KMS-11 (cell line): ENCODE data around the gene MPPED1.

ENCODE experiments used
- H2AFZ ChIP-seq: fragments of 200-600 bp; sonication (generic); 2 replicates; pipeline ENCODE4 v1.6.1; 2016; ENCODE audit warnings: antibody characterized with exemption, mixed run types, low read depth
- H3K27ac ChIP-seq: fragments of 200-600 bp; sonication (generic); 2 replicates; pipeline ENCODE4 v1.6.1; 2016; ENCODE audit warnings: mild to moderate bottlenecking, mixed run types
- H3K27me3 ChIP-seq: fragments of 200-600 bp; sonication (generic); 2 replicates; pipeline ENCODE4 v1.6.1; 2017; ENCODE audit warnings: mild to moderate bottlenecking, low read depth, mixed run types, moderate library complexity; ENCODE audit not compliant: insufficient read depth
- H3K36me3 ChIP-seq: fragments of 200-600 bp; sonication (generic); 2 replicates; pipeline ENCODE4 v1.6.1; 2017; ENCODE audit warnings: mild to moderate bottlenecking, mixed run types; ENCODE audit not compliant: insufficient read depth
- H3K4me1 ChIP-seq: fragments of 200-600 bp; sonication (generic); 2 replicates; pipeline ENCODE4 v1.6.1; 2016; ENCODE audit warnings: mild to moderate bottlenecking, low read depth, mixed run types; ENCODE audit not compliant: poor library complexity, severe bottlenecking
- H3K4me2 ChIP-seq: fragments of 200-600 bp; sonication (generic); 2 replicates; pipeline ENCODE4 v1.7.0; 2016; ENCODE audit warnings: mild to moderate bottlenecking, mixed run types
- H3K4me3 ChIP-seq: fragments of 200-600 bp; sonication (generic); IDR thresholded peaks from 2 replicates; pipeline ENCODE4 v1.6.1; 2017; ENCODE audit warnings: low read depth, low read length, mixed read lengths; ENCODE audit not compliant: insufficient read depth
- H3K79me2 ChIP-seq: fragments of 200-600 bp; sonication (generic); 2 replicates; pipeline ENCODE4 v1.6.1; 2016; ENCODE audit warnings: low read depth, mixed run types; ENCODE audit not compliant: insufficient read depth
- H3K9ac ChIP-seq: fragments of 200-600 bp; sonication (generic); 2 replicates; pipeline ENCODE4 v1.6.1; 2016; ENCODE audit warnings: mild to moderate bottlenecking, mixed run types
- H4K20me1 ChIP-seq: fragments of 200-600 bp; sonication (generic); 2 replicates; pipeline ENCODE4 v1.6.1; 2016; ENCODE audit warnings: mild to moderate bottlenecking, mixed run types; ENCODE audit not compliant: insufficient read depth
- CTCF ChIP-seq: fragments of 200-600 bp; sonication (generic); conservative IDR thresholded peaks from 2 replicates; pipeline ENCODE4 v1.6.1; 2017; ENCODE audit warnings: low read depth, mild to moderate bottlenecking, antibody characterized with exemption, low read length, moderate library complexity, mixed read lengths

MPPED1 gene

DNA sequence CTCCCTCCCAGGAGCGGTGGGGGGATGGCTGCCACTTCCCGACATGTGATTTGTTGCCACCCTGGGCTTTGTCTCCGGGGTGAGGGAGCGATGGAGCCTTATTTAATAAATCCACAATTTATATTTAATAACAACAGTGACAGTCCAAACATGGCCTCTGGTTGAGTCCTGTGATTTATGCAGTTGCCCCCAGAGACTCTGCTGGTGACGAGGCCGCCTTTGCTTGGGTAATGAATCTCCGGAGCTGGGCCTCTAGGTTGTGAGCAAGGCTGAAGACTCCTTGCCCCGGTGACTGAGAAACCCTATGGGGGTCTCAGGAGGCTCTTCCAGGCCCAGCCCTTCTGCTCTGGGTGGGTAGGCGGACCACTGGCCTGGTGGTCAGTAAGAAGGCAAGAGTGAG is 16.7 kb downstream of the MPPED1 start:
- no peak overlapping the region for H2AFZ ChIP-seq
- H3K79me2 ChIP-seq, result no peaks in the 10 kb centered on the region
- peaks cover 52% of the 10 kb centered on the region; the same call in 1 of the 2 replicates for H3K27me3 ChIP-seq
- no peak overlapping the region for H3K27ac ChIP-seq
- H4K20me1 ChIP-seq, result no peaks in the 10 kb centered on the region
- no peak overlapping the region for H3K9ac ChIP-seq
- H3K4me3 ChIP-seq, result no peak overlapping the region
- H3K36me3 ChIP-seq, result no peaks in the 10 kb centered on the region
- H3K4me1 ChIP-seq, result no peaks in the 10 kb centered on the region
- H3K4me2 ChIP-seq, result no peak overlapping the region
- no peak for TF ChIP-seq CTCF

GRCh38 chr22:43429426-43429825 is 17.6 kb downstream of the MPPED1 start:
- peaks cover 43% of the 10 kb centered on the region; the same call in 1 of the 2 replicates for H3K27me3 ChIP-seq
- no peak for TF ChIP-seq CTCF

GRCh38 chr22:43431808-43432554 is 20.2 kb downstream of the MPPED1 start:
- H3K4me1 ChIP-seq, result no peaks in the 10 kb centered on the region
- no peak overlapping the region for H2AFZ ChIP-seq
- H3K27me3 ChIP-seq, result peaks cover 34% of the 10 kb centered on the region
- TF ChIP-seq CTCF, result no peak
- no peaks in the 10 kb centered on the region for H3K36me3 ChIP-seq
- no peak overlapping the region for H3K9ac ChIP-seq
- no peaks in the 10 kb centered on the region for H4K20me1 ChIP-seq
- H3K27ac ChIP-seq, result no peak overlapping the region
- no peak overlapping the region for H3K4me3 ChIP-seq
- H3K79me2 ChIP-seq, result no peaks in the 10 kb centered on the region
- no peak overlapping the region for H3K4me2 ChIP-seq

More at GRCh38 chr22:43429426-43429825, 17.6 kb downstream of the MPPED1 start:
- Histone ChIP-seq H3K27ac (no peak overlapping the region), H3K4me2 (no peak overlapping the region), H3K4me3 (no peak overlapping the region), H3K79me2 (no peaks in the 10 kb centered on the region), H2AFZ (no peak overlapping the region), H3K36me3 (no peaks in the 10 kb centered on the region), H3K9ac (no peak overlapping the region), H4K20me1 (no peaks in the 10 kb centered on the region), H3K4me1 (no peaks in the 10 kb centered on the region)

DNA sequence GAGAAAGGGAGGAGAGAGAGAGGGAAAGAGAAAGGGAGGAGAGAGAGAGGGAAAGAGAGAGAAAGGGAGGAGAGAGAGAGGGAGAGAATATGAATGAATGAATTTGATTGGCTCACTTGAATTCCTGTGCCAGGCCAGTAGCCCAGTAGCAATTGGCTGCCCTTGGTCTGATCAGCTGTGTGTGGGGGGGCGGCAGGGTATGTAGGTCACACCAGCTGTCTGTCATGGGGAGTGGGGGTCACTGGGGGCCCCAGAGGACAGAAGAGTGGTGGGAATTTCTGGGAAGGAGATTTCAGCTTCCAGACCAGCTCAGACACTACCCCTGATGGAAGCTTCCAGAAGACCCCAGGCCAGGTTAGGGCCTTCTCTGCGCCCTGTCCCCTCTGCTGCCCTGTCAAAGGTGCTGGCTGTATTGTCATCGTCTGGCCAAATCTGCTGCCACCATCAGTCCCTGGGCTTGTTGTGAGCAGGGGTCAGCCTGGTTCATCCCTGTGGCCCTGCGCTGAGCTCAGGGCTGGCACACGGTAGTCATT is 21.1 kb downstream of the MPPED1 start:
- Histone ChIP-seq H2AFZ (no peak overlapping the region), H3K36me3 (no peaks in the 10 kb centered on the region), H3K27ac (no peak overlapping the region), H3K4me1 (no peaks in the 10 kb centered on the region), H3K4me2 (no peak overlapping the region), H3K27me3 (peaks cover 43% of the 10 kb centered on the region), H3K9ac (no peak overlapping the region), H4K20me1 (no peaks in the 10 kb centered on the region), H3K79me2 (no peaks in the 10 kb centered on the region), H3K4me3 (no peak overlapping the region)
- no peak for TF ChIP-seq CTCF
